GM23338 (cell line): ENCODE data around the gene SEZ6L. TPM values are rescaled to one million over a fixed set of nuclear protein-coding genes. Genes with fewer than 3 reads are reported as not detected.

Source experiments
- ATAC-seq: fragments of 200-7000 bp; cut with Tn5 transposase; 3 replicates; pipeline ENCODE4 v1.9.1; 2020
- DNase-seq: peaks from one replicate; pipeline ENCODE4 v3.0.0-alpha.2; 2015; ENCODE audit warnings: low spot score
- H2AFZ ChIP-seq: fragments of 200-600 bp; sonication (generic); 2 replicates; pipeline ENCODE4 v1.8.0; 2016; ENCODE audit warnings: antibody characterized with exemption, mild to moderate bottlenecking, moderate library complexity
- H3F3A ChIP-seq: fragments of 200-600 bp; sonication (generic); replicated peaks from 2 replicates; pipeline ENCODE4 v1.8.0; 2017; ENCODE audit warnings: antibody characterized with exemption, mixed run types, low read depth
- H3K27ac ChIP-seq: fragments of 200-600 bp; sonication (generic); 2 replicates; pipeline ENCODE4 v1.6.1; 2016; ENCODE audit warnings: low read depth
- H3K27me3 ChIP-seq: fragments of 200-600 bp; sonication (generic); 2 replicates; pipeline ENCODE4 v1.8.0; 2016; ENCODE audit warnings: mild to moderate bottlenecking, mixed run types, moderate library complexity; ENCODE audit not compliant: insufficient read depth
- H3K36me3 ChIP-seq: fragments of 200-600 bp; sonication (generic); 2 replicates; pipeline ENCODE4 v1.8.0; 2016; ENCODE audit warnings: mild to moderate bottlenecking; ENCODE audit not compliant: insufficient read depth
- H3K4me1 ChIP-seq: fragments of 200-600 bp; sonication (generic); 2 replicates; pipeline ENCODE4 v1.8.0; 2016; ENCODE audit warnings: mild to moderate bottlenecking, moderate library complexity; ENCODE audit not compliant: insufficient read depth
- H3K4me2 ChIP-seq: fragments of 200-600 bp; sonication (generic); 2 replicates; pipeline ENCODE4 v1.7.1; 2017; ENCODE audit warnings: mixed run types
- H3K4me3 ChIP-seq: fragments of 200-600 bp; sonication (generic); 2 replicates; pipeline ENCODE4 v1.6.1; 2016; ENCODE audit warnings: mixed run types
- H3K79me2 ChIP-seq: fragments of 200-600 bp; sonication (generic); replicated peaks from 2 replicates; pipeline ENCODE4 v1.8.0; 2017; ENCODE audit warnings: mild to moderate bottlenecking; ENCODE audit not compliant: insufficient read depth
- H3K9me2 ChIP-seq: fragments of 200-600 bp; sonication (generic); 2 replicates; pipeline ENCODE4 v1.8.0; 2017; ENCODE audit not compliant: insufficient read depth
- H4K20me1 ChIP-seq: fragments of 200-600 bp; sonication (generic); replicated peaks from 2 replicates; pipeline ENCODE4 v1.8.0; 2017; ENCODE audit warnings: mild to moderate bottlenecking; ENCODE audit not compliant: insufficient read depth
- H3K27ac Mint-ChIP-seq: 2 replicates; pipeline ENCODE4 v1.8.0; 2020; ENCODE audit warnings: inconsistent platforms, mild to moderate bottlenecking, moderate library complexity, mixed read lengths
- H3K27me3 Mint-ChIP-seq: 3 replicates; pipeline ENCODE4 v1.8.0; 2022; ENCODE audit warnings: low read depth, mild to moderate bottlenecking, moderate library complexity, mixed read lengths, inconsistent platforms; ENCODE audit not compliant: insufficient read depth, poor library complexity
- H3K36me3 Mint-ChIP-seq: 3 replicates; pipeline ENCODE4 v1.8.0; 2021; ENCODE audit warnings: low read depth, mild to moderate bottlenecking, inconsistent platforms, moderate library complexity, mixed read lengths
- H3K4me1 Mint-ChIP-seq: 3 replicates; pipeline ENCODE4 v1.8.0; 2020; ENCODE audit warnings: mild to moderate bottlenecking, inconsistent platforms, mixed read lengths
- H3K4me3 Mint-ChIP-seq: 3 replicates; pipeline ENCODE4 v1.8.0; 2021; ENCODE audit warnings: moderate library complexity, mild to moderate bottlenecking, inconsistent platforms, mixed read lengths
- H3K9me3 Mint-ChIP-seq: 3 replicates; pipeline ENCODE4 v1.8.0; 2020; ENCODE audit warnings: moderate library complexity, mild to moderate bottlenecking, inconsistent platforms, mixed read lengths
- EZH2 ChIP-seq: fragments of 200-600 bp; sonication (generic); IDR thresholded peaks from one replicate; pipeline ENCODE4 v1.8.0; 2017; ENCODE audit warnings: antibody characterized with exemption, mild to moderate bottlenecking, low read depth; ENCODE audit not compliant: unreplicated experiment
- EZH2phosphoT487 ChIP-seq: fragments of 200-600 bp; sonication (generic); IDR thresholded peaks from one replicate; pipeline ENCODE4 v1.8.1; 2018; ENCODE audit warnings: antibody characterized with exemption; ENCODE audit not compliant: unreplicated experiment
- JUNB ChIP-seq: IDR thresholded peaks from one replicate; pipeline ENCODE4 v1.6.1; 2016; ENCODE audit warnings: antibody characterized with exemption; ENCODE audit not compliant: unreplicated experiment
- NANOG ChIP-seq: IDR thresholded peaks from 2 replicates; pipeline ENCODE4 v1.6.1; 2016; ENCODE audit warnings: antibody characterized with exemption, borderline replicate concordance
- POLR2AphosphoS5 ChIP-seq: IDR thresholded peaks from 2 replicates; pipeline ENCODE4 v1.6.1; 2016; ENCODE audit warnings: antibody characterized with exemption, low read depth
- REST ChIP-seq: IDR thresholded peaks from one replicate; pipeline ENCODE4 v1.6.1; 2018; ENCODE audit warnings: antibody characterized with exemption; ENCODE audit not compliant: unreplicated experiment
- STAT1 ChIP-seq: IDR thresholded peaks from one replicate; pipeline ENCODE4 v1.6.1; 2016; ENCODE audit warnings: antibody characterized with exemption; ENCODE audit not compliant: unreplicated experiment
- ZNF114 ChIP-seq: fragments of 250-450 bp; sonication (Bioruptor Pico); IDR thresholded peaks from 2 replicates; pipeline ENCODE4 v1.5.0; 2020; ENCODE audit warnings: mild to moderate bottlenecking, moderate library complexity
- polyA plus RNA-seq: library from polyadenylated mRNA; unstranded; fragments of >200 nt; fragmentation: Nextera tagmentation; extraction: Ambion mirVana; gene quantifications from 2 replicates; pipeline ENCODE4 v1.2.1, GENCODE V29; 2016
- total RNA-seq: library from RNA; depleted of rRNA; stranded (reverse); fragments of >200 nt; shearing (Covaris generic); gene quantifications from 2 replicates; pipeline ENCODE4 v1.2.3, GENCODE V29; 2014
- TF ChIP-seq, protein P1 (sequence below): IDR thresholded peaks from 2 replicates; pipeline ENCODE4 v1.6.1; 2016; ENCODE audit warnings: antibody characterized with exemption
- TF ChIP-seq, protein P2 (sequence below), 2 experiments: fragments of 200-600 bp in 1 of 2; sonication (generic) in 1 of 2; conservative IDR thresholded peaks; 2 replicates each; pipeline versions ENCODE4 v1.5.1 to v1.6.1; 2016 to 2017; ENCODE audit warnings: antibody characterized with exemption in 2 of 2, low read depth in 2 of 2, mild to moderate bottlenecking in 2 of 2, moderate library complexity in 1 of 2

Gene SEZ6L
- total and polyA plus RNA-seq, 2 experiments from 2014 or later, result 0.13 to 0.24 TPM

- Histone ChIP-seq H2AFZ (no peak overlapping the region), H3F3A (no peaks in the 10 kb centered on the region), H3K9me2 (no peaks in the 10 kb centered on the region), H3K4me3 (no peak overlapping the region), H3K4me2 (no peak overlapping the region), H3K27ac (no peak overlapping the region), H3K27me3 (0 out of 2 replicates have a peak, but pooled peaks cover 2% of the 10 kb centered on the region), H3K79me2 (no peaks in the 10 kb centered on the region), H4K20me1 (no peaks in the 10 kb centered on the region), H3K36me3 (no peaks in the 10 kb centered on the region), H3K4me1 (no peaks in the 10 kb centered on the region)
- ATAC-seq (no peak), DNase-seq (no peak)
- TF ChIP-seq STAT1 (no peak), NANOG (no peak)
- Mint-ChIP-seq H3K4me1 (no peaks in the 10 kb centered on the region), H3K27me3 (peaks cover 4% of the 10 kb centered on the region), H3K36me3 (no peaks in the 10 kb centered on the region), H3K9me3 (no peaks in the 10 kb centered on the region; the same call in 2 of the 3 replicates), H3K27ac (no peak overlapping the region), H3K4me3 (no peak overlapping the region)
Observed at GRCh38 chr22:26334232-26334631, 165.0 kb downstream of the SEZ6L start.

- Mint-ChIP-seq H3K36me3 (no peaks in the 10 kb centered on the region), H3K27ac (no peak overlapping the region), H3K27me3 (peaks cover 6% of the 10 kb centered on the region), H3K9me3 (no peaks in the 10 kb centered on the region), H3K4me3 (no peak overlapping the region), H3K4me1 (no peaks in the 10 kb centered on the region)
- DNase-seq (no peak), ATAC-seq (no peak)
- 0 out of 2 replicates have a peak, but pooled peaks cover under 1% of the 10 kb centered on the region for H3K9me2 ChIP-seq
- no peaks in the 10 kb centered on the region for H4K20me1 ChIP-seq
- no peak for TF ChIP-seq EZH2
- H2AFZ ChIP-seq, result no peak overlapping the region
- no peaks in the 10 kb centered on the region for H3K4me1 ChIP-seq
- no peak overlapping the region for H3K4me3 ChIP-seq
- no peaks in the 10 kb centered on the region for H3K79me2 ChIP-seq
- H3K36me3 ChIP-seq, result no peaks in the 10 kb centered on the region
- H3K27me3 ChIP-seq, result 0 out of 2 replicates have a peak, but pooled peaks cover 2% of the 10 kb centered on the region
- H3K27ac ChIP-seq, result no peak overlapping the region
- no peak overlapping the region for H3K4me2 ChIP-seq
- H3F3A ChIP-seq, result no peaks in the 10 kb centered on the region
Observed at GRCh38 chr22:26336773-26337172, 167.5 kb downstream of the SEZ6L start.

- Histone ChIP-seq H2AFZ (no peak overlapping the region), H3K4me1 (no peaks in the 10 kb centered on the region), H3K36me3 (no peaks in the 10 kb centered on the region), H3K4me3 (no peak overlapping the region), H3K79me2 (no peaks in the 10 kb centered on the region), H3K27me3 (no peaks in the 10 kb centered on the region), H3K27ac (no peak overlapping the region), H3K9me2 (0 out of 2 replicates have a peak, but pooled peaks cover 3% of the 10 kb centered on the region), H3K4me2 (no peak overlapping the region), H4K20me1 (no peaks in the 10 kb centered on the region), H3F3A (no peaks in the 10 kb centered on the region)
- no peaks in the 10 kb centered on the region for H3K9me3 Mint-ChIP-seq
- no peaks in the 10 kb centered on the region for H3K4me1 Mint-ChIP-seq
- H3K27ac Mint-ChIP-seq, result no peak overlapping the region
- ATAC-seq (no peak), DNase-seq (no peak)
- H3K27me3 Mint-ChIP-seq, result peaks cover 6% of the 10 kb centered on the region
- H3K36me3 Mint-ChIP-seq, result no peaks in the 10 kb centered on the region
- H3K4me3 Mint-ChIP-seq, result no peak overlapping the region
- TF ChIP-seq JUNB (no peak), EZH2 (no peak), ZNF114 (CRISPR knock-in tag) (no peak), REST (no peak), POLR2AphosphoS5 (no peak), STAT1 (no peak), EZH2phosphoT487 (no peak), NANOG (no peak)
- TF ChIP-seq, protein P1, sequence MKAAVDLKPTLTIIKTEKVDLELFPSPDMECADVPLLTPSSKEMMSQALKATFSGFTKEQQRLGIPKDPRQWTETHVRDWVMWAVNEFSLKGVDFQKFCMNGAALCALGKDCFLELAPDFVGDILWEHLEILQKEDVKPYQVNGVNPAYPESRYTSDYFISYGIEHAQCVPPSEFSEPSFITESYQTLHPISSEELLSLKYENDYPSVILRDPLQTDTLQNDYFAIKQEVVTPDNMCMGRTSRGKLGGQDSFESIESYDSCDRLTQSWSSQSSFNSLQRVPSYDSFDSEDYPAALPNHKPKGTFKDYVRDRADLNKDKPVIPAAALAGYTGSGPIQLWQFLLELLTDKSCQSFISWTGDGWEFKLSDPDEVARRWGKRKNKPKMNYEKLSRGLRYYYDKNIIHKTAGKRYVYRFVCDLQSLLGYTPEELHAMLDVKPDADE, result no peak
- TF ChIP-seq, protein P2, sequence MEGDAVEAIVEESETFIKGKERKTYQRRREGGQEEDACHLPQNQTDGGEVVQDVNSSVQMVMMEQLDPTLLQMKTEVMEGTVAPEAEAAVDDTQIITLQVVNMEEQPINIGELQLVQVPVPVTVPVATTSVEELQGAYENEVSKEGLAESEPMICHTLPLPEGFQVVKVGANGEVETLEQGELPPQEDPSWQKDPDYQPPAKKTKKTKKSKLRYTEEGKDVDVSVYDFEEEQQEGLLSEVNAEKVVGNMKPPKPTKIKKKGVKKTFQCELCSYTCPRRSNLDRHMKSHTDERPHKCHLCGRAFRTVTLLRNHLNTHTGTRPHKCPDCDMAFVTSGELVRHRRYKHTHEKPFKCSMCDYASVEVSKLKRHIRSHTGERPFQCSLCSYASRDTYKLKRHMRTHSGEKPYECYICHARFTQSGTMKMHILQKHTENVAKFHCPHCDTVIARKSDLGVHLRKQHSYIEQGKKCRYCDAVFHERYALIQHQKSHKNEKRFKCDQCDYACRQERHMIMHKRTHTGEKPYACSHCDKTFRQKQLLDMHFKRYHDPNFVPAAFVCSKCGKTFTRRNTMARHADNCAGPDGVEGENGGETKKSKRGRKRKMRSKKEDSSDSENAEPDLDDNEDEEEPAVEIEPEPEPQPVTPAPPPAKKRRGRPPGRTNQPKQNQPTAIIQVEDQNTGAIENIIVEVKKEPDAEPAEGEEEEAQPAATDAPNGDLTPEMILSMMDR (conservative IDR thresholded peaks at IDR 0.05; ENCODE audit: low read depth in 2 of 2), result no peak
Observed at GRCh38 chr22:26339755-26340154, 170.5 kb downstream of the SEZ6L start.
